BLaER1 (cell line): Measurements from ENCODE around the gene KLHL40.

ENCODE experiments used
- H3K27ac ChIP-seq: shearing (Covaris generic); formaldehyde crosslinking; 2 replicates; pipeline ENCODE4 v1.8.1; 2022
- H3K27me3 ChIP-seq: shearing (Covaris generic); formaldehyde crosslinking; 2 replicates; pipeline ENCODE4 v1.8.1; 2022
- H3K36me3 ChIP-seq: shearing (Covaris generic); formaldehyde crosslinking; 2 replicates; pipeline ENCODE4 v1.8.1; 2022
- H3K4me1 ChIP-seq: shearing (Covaris generic); formaldehyde crosslinking; 2 replicates; pipeline ENCODE4 v1.8.1; 2022
- H3K4me2 ChIP-seq: shearing (Covaris generic); formaldehyde crosslinking; 2 replicates; pipeline ENCODE4 v1.8.1; 2022
- H3K4me3 ChIP-seq: shearing (Covaris generic); formaldehyde crosslinking; 2 replicates; pipeline ENCODE4 v1.8.1; 2022
- H3K9ac ChIP-seq: shearing (Covaris generic); formaldehyde crosslinking; 2 replicates; pipeline ENCODE4 v1.8.1; 2022
- H3K9me3 ChIP-seq: shearing (Covaris generic); formaldehyde crosslinking; 2 replicates; pipeline ENCODE4 v1.8.1; 2022
- H4K20me1 ChIP-seq: shearing (Covaris generic); formaldehyde crosslinking; 2 replicates; pipeline ENCODE4 v1.8.1; 2022
- Cebpa-rat ChIP-seq: shearing (Covaris generic); IDR thresholded peaks from 2 replicates; pipeline ENCODE4 v1.8.1; 2022

The KLHL40 gene

DNA sequence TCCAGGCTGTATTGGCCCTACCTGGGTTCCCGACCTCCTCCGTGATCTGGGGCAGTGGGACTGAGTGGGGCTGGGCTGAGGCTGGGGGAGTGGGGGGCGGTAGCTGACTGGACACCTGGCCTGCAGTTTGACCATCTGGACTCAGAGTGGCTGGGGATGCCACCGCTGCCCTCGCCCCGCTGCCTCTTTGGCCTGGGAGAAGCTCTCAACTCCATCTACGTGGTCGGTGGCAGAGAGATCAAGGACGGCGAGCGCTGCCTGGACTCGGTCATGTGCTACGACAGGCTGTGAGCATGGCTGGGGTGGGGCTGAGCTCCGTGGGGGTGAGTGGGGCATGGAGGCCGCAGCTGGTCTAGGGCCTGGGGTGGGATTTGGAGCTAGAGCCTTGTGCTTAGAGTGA lies 2.7 kb downstream of the KLHL40 start:
- H3K4me1 ChIP-seq = peaks cover 40% of the 10 kb centered on the region
- no peak overlapping the region for H3K4me3 ChIP-seq
- no peaks in the 10 kb centered on the region for H3K36me3 ChIP-seq
- no peak for TF ChIP-seq Cebpa-rat
- H4K20me1 ChIP-seq = no peaks in the 10 kb centered on the region
- no peak overlapping the region for H3K27ac ChIP-seq
- no peaks in the 10 kb centered on the region for H3K27me3 ChIP-seq
- no peaks in the 10 kb centered on the region for H3K9me3 ChIP-seq
- no peak overlapping the region for H3K9ac ChIP-seq
- H3K4me2 ChIP-seq = no peak overlapping the region

DNA sequence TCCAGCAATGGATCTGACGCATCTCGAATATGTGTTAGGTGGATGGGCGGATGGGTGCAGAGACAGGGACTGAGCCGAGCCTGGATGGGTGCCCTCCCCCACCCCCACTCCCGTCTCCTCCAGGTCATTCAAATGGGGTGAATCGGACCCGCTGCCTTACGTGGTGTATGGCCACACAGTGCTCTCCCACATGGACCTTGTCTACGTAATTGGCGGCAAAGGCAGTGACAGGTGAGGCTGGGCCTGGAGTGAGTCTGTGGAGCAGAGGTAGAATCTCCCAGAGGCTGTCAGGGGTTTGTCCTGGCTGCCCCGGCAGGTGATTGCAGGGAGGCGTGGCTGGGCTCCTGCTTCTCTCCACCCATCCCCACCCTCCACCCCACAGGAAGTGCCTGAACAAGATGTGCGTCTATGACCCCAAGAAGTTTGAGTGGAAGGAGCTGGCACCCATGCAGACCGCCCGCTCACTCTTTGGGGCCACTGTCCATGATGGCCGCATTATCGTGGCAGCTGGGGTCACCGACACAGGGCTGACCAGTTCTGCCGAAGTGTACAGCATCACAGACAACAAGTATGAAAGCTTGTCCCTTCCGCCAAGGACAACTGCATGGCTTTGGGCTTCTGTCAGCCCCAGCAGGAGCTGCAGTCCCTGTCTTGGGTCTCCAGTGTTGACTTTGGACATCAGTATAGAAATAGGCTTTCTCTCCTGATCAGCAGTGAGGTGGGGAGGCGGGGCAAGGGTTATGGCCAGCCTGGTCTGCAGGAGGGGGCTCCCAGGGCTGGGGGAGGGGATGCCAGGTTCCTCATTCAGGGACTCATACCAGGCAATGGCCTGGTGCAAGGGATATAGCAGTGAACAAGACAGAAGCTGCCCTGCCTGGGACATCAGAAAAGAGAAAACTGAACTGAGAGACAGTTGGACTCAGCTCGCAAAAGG lies 3.4 kb downstream of the KLHL40 start:
- Histone ChIP-seq H3K27ac (no peak overlapping the region), H3K27me3 (no peaks in the 10 kb centered on the region), H3K4me3 (no peak overlapping the region), H3K9me3 (no peaks in the 10 kb centered on the region), H3K9ac (no peak overlapping the region), H3K36me3 (no peaks in the 10 kb centered on the region), H3K4me2 (no peak overlapping the region), H3K4me1 (peaks cover 40% of the 10 kb centered on the region), H4K20me1 (no peaks in the 10 kb centered on the region)
- no peak for TF ChIP-seq Cebpa-rat

DNA sequence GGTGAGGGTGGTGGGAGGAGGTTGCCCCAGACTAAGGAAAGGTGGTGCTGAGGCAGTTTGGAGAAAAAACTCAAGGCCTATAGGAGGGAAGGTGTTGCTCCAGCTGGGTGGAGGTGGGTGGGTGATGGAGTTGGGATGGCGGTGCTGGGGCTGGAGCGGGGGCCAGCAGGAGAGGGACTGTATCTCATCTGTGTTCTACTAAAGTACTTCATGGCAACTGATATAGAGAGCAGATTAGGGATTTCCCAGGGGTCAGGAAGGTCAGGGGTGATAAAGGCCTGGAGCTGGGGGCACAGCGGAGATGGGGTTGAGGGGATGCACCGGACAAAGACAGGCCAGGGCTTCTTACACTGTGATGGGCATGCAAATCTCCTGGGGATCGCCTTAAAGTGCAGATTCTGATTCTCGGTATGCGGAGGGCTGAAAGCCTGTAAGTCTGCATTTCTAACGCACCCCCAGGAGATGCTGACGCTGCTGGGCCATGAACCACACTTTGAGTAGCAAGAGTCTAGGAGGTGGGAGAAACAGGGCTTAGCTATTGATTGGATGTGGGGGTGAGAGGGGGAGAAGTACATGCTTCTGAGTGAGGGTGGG lies 4.2 kb downstream of the KLHL40 start:
- no peak for TF ChIP-seq Cebpa-rat
- Histone ChIP-seq H3K4me1 (peaks cover 40% of the 10 kb centered on the region), H3K9me3 (no peaks in the 10 kb centered on the region), H3K36me3 (no peaks in the 10 kb centered on the region), H4K20me1 (no peaks in the 10 kb centered on the region), H3K27me3 (no peaks in the 10 kb centered on the region), H3K9ac (no peak overlapping the region), H3K27ac (no peak overlapping the region), H3K4me2 (no peak overlapping the region), H3K4me3 (no peak overlapping the region)

- Histone ChIP-seq H3K36me3 (no peaks in the 10 kb centered on the region), H3K9me3 (no peaks in the 10 kb centered on the region), H3K4me1 (peaks cover 40% of the 10 kb centered on the region), H3K4me3 (no peak overlapping the region), H3K9ac (no peak overlapping the region), H4K20me1 (no peaks in the 10 kb centered on the region), H3K4me2 (peak overlapping the region; percentile 71; the same call in 1 of the 2 replicates), H3K27ac (peak overlapping the region; percentile 67; the same call in 1 of the 2 replicates), H3K27me3 (no peaks in the 10 kb centered on the region)
- no peak for TF ChIP-seq Cebpa-rat
These were observed 4.9 kb downstream of the KLHL40 start for GRCh38 chr3:42690191-42690590.

GRCh38 chr3:42690766-42691680 lies 5.7 kb downstream of the KLHL40 start:
- no peaks in the 10 kb centered on the region for H3K27me3 ChIP-seq
- peaks cover 40% of the 10 kb centered on the region for H3K4me1 ChIP-seq
- no peak overlapping the region for H3K4me3 ChIP-seq
- TF ChIP-seq Cebpa-rat = no peak
- H3K9me3 ChIP-seq = no peaks in the 10 kb centered on the region
- H3K36me3 ChIP-seq = no peaks in the 10 kb centered on the region
- peak overlapping the region; percentile 67 for H3K27ac ChIP-seq
- peak overlapping the region; percentile 71 for H3K4me2 ChIP-seq
- 0 out of 2 replicates have a peak overlapping the region, but pooled peaks have one; percentile 13 for H3K9ac ChIP-seq
- H4K20me1 ChIP-seq = no peaks in the 10 kb centered on the region

DNA sequence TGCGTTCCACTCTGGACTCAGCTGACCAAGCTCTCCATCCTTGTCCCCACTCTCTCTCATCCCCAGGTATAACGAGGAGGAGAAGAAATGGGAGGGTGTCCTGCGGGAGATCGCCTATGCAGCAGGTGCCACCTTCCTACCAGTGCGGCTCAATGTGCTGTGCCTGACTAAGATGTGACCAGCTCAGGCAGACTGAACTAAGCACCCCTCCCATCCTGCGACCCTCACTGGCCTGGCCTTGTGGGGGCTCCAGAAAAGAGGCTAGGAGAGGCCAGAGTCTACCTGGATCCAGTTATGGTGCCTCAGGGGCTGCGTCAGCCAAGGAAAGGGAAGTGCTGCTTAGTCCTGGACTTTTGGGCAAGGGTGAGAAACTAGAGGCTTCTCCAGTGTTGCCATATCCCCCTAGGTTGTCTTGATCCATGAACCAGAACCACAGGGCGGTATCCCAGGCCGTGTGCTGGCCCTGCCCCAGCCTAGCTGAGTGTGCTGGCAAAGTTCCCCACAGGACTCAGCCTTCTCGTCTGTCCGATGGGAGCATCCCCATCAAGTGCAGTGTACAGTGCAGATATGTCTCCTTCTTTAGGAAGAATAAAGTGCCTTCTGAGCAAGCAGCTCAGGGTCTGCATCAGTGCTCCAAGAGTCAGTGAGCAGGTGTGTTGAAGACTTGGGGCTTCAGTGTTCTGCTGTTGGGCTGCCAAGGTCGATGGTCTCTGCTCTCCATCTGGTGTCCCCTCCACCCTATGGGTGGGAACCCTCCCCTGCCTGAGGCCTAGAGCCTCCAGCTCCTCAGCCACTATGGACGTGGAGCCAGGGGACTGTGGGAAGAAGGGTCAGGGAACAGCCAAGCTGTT lies 6.7 kb downstream of the KLHL40 start:
- Histone ChIP-seq H3K4me1 (peaks cover 45% of the 10 kb centered on the region), H3K9ac (no peak overlapping the region), H3K27ac (no peak overlapping the region), H3K27me3 (no peaks in the 10 kb centered on the region), H3K4me3 (no peak overlapping the region), H3K36me3 (no peaks in the 10 kb centered on the region), H4K20me1 (no peaks in the 10 kb centered on the region), H3K9me3 (no peaks in the 10 kb centered on the region), H3K4me2 (peak overlapping the region; percentile 71)
- TF ChIP-seq Cebpa-rat = no peak

DNA sequence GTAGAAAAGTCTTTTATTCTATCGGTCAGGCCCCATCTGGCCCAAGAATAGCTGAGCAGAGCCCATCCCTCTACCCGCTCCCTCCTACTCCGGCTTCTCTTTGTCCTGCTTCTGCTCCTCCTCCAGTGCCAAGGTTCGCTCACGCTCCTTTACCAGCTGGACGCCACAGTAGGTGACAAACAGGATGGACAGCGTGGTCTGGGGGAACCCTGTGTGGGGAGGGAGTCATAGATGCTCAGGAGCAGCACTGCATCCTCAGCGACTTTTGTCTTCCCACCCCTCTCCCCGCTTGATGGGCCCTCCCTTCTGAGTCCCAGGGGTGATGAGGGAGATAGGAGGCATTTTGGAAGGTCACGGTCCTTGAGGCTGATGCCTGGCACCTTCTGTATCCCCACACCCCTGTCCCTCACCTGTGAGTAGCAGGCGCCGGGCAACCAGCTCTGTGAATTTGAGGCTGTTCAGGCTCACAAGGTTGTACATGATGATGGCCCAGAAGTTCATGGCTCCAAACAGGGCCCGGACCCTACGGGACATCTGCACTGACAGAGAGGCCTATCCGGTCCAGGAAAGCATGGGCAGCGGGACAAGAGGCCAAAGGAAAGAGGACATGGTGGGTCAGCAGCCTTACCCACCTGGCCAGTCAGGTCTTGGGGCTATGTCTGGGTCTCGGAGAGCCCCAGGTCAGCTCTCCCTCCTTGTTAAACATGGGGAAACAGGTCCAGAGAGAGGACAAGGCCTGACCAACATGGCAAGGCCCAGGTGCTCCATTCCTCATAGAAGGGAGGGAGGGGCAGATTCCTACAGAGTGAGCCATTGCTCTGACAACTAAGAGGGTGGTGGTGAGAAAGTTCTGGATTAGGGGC lies 7.6 kb downstream of the KLHL40 start:
- Histone ChIP-seq H3K27me3 (no peaks in the 10 kb centered on the region), H3K4me2 (no peak overlapping the region), H3K4me3 (no peak overlapping the region), H4K20me1 (no peaks in the 10 kb centered on the region), H3K36me3 (no peaks in the 10 kb centered on the region), H3K9ac (no peak overlapping the region), H3K27ac (no peak overlapping the region), H3K4me1 (peaks cover 46% of the 10 kb centered on the region), H3K9me3 (no peaks in the 10 kb centered on the region)
- no peak for TF ChIP-seq Cebpa-rat

DNA sequence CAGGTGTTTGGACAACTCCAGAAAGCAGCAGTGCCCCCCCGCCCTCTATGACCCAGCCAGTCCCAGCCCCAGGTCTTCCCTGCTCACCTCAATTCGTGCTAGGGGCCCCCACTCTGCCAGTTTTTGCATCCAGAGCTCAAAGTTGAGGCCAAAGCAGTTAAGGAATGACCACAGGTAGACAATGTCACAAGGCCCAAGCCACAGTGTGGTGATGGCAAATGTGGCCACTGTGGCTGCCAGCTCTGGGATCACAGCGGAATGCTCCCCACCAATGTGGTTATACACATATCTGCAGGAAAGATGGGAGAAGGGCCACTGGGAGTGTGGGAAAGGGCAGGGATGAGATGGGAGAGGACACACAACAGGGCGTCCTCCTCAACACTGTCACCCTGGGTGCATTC lies 8.2 kb downstream of the KLHL40 start:
- no peaks in the 10 kb centered on the region for H3K27me3 ChIP-seq
- H3K4me1 ChIP-seq = peaks cover 45% of the 10 kb centered on the region
- H3K9me3 ChIP-seq = no peaks in the 10 kb centered on the region
- no peak overlapping the region for H3K4me3 ChIP-seq
- H3K4me2 ChIP-seq = no peak overlapping the region
- TF ChIP-seq Cebpa-rat = no peak
- H3K9ac ChIP-seq = no peak overlapping the region
- no peak overlapping the region for H3K27ac ChIP-seq
- no peaks in the 10 kb centered on the region for H4K20me1 ChIP-seq
- H3K36me3 ChIP-seq = no peaks in the 10 kb centered on the region
